A549 (cell line): ENCODE data around the gene ARHGAP22. TPM values are rescaled to one million over a fixed set of nuclear protein-coding genes. Genes with fewer than 3 reads are reported as not detected.

Experiments
- ATAC-seq, 2 experiments: fragments of 200-7000 bp in 1 of 2; fragments of >200 bp in 1 of 2; cut with Nextera tagmentation in 1 of 2; cut with Tn5 transposase in 1 of 2; 3 replicates each; pipeline versions ENCODE4 v1.8.0 to v1.9.1; 2018 to 2020; ENCODE audit warnings: mild to moderate bottlenecking in 1 of 2, moderate library complexity in 1 of 2
- CTCF ChIA-PET: fragments of 300-600 bp; sonication (Branson Sonifier 250); formaldehyde crosslinking; extraction: SDS; loops from one replicate; lab custom pipeline; 2021; ENCODE audit warnings: antibody characterized with exemption, inconsistent platforms; lab: Yijun Ruan, JAX
- POLR2A ChIA-PET: fragments of 350-600 bp; formaldehyde crosslinking; extraction: SDS; loops from one replicate; lab custom pipeline; 2021; ENCODE audit warnings: antibody characterized with exemption, inconsistent platforms; lab: Yijun Ruan, JAX
- DNase-seq, 2 experiments: peaks; one replicate each; pipeline versions ENCODE4 v3.0.0 to v3.0.0-alpha.2; 2011 to 2016; ENCODE audit warnings: low read depth in 1 of 2, low spot score in 1 of 2
- FAIRE-seq: peaks from 2 replicates; lab custom pipeline; 2011; peaks lifted over from hg19 to GRCh38; lab: Jason Lieb, UNC
- H3K27ac ChIP-seq, 2 experiments: fragments of >200 bp; sonication (Bioruptor Twin); formaldehyde crosslinking; 3 replicates each; pipeline ENCODE4 v1.5.1; 2016 to 2017
- H3K4me1 ChIP-seq: fragments of >200 bp; sonication (Bioruptor Twin); formaldehyde crosslinking; 3 replicates; pipeline ENCODE4 v1.6.1; 2016
- H3K4me2 ChIP-seq: fragments of >200 bp; sonication (Bioruptor Twin); formaldehyde crosslinking; 3 replicates; pipeline ENCODE4 v1.6.1; 2016
- H3K4me3 ChIP-seq: fragments of >200 bp; sonication (Bioruptor Twin); formaldehyde crosslinking; 3 replicates; pipeline ENCODE4 v1.5.1; 2016
- H3K9me3 ChIP-seq: fragments of >200 bp; sonication (Bioruptor Twin); formaldehyde crosslinking; 3 replicates; pipeline ENCODE4 v1.6.1; 2016
- BCL3 ChIP-seq: fragments of >200 bp; sonication (Bioruptor Twin); formaldehyde crosslinking; IDR thresholded peaks from 3 replicates; pipeline ENCODE4 v1.6.1; 2016
- BHLHE40 ChIP-seq: IDR thresholded peaks from 2 replicates; pipeline ENCODE4 v1.6.1; 2012; ENCODE audit warnings: low read depth, low read length, inconsistent platforms
- CBX8 ChIP-seq: fragments of 200-600 bp; sonication (generic); IDR thresholded peaks from 2 replicates; pipeline ENCODE4 v1.6.1; 2016
- CEBPB ChIP-seq, 2 experiments: fragments of >200 bp in 1 of 2; sonication (Bioruptor Twin) in 1 of 2; formaldehyde crosslinking in 1 of 2; IDR thresholded peaks; 2 replicates each; pipeline ENCODE4 v1.6.1; 2012 to 2016
- CHD2 ChIP-seq: fragments of 150-350 bp; IDR thresholded peaks from 2 replicates; pipeline ENCODE4 v1.6.1; 2014; ENCODE audit warnings: low read length; ENCODE audit not compliant: partially characterized antibody
- FOSB ChIP-seq: fragments of 250-450 bp; sonication (Bioruptor Pico); IDR thresholded peaks from 2 replicates; pipeline ENCODE4 v1.5.0; 2020; ENCODE audit warnings: mild to moderate bottlenecking, moderate library complexity
- HES2 ChIP-seq: fragments of >200 bp; sonication (Bioruptor Twin); formaldehyde crosslinking; IDR thresholded peaks from 2 replicates; pipeline ENCODE4 v1.6.1; 2016
- HOXB13 ChIP-seq: fragments of 250-450 bp; sonication (Bioruptor Pico); IDR thresholded peaks from 2 replicates; pipeline ENCODE4 v1.5.0; 2020; ENCODE audit warnings: low read depth, mild to moderate bottlenecking, moderate library complexity
- HOXB5 ChIP-seq: fragments of 250-450 bp; sonication (Bioruptor Pico); IDR thresholded peaks from 2 replicates; pipeline ENCODE4 v1.5.0; 2020; ENCODE audit warnings: mild to moderate bottlenecking, moderate library complexity
- NR3C1 ChIP-seq: fragments of >200 bp; sonication (Bioruptor Twin); formaldehyde crosslinking; IDR thresholded peaks from 3 replicates; pipeline ENCODE4 v1.6.1; 2017
- PBX3 ChIP-seq: IDR thresholded peaks from 2 replicates; pipeline ENCODE4 v1.6.1; 2012
- POLR2AphosphoS2 ChIP-seq: conservative IDR thresholded peaks from 2 replicates; pipeline ENCODE4 v1.6.1; 2012; ENCODE audit warnings: low read length, improper control_type of control experiment, inconsistent platforms
- REST ChIP-seq: fragments of 200-600 bp; sonication (generic); IDR thresholded peaks from 2 replicates; pipeline ENCODE4 v1.6.1; 2016; ENCODE audit warnings: antibody characterized with exemption, mild to moderate bottlenecking, moderate library complexity
- USF2 ChIP-seq: fragments of 450-650 bp; IDR thresholded peaks from 2 replicates; pipeline ENCODE4 v1.6.1; 2014; ENCODE audit warnings: antibody characterized with exemption
- ZNF302 ChIP-seq: fragments of 250-450 bp; sonication (Bioruptor Pico); IDR thresholded peaks from 2 replicates; pipeline ENCODE4 v1.9.0; 2021; ENCODE audit warnings: inconsistent platforms, mild to moderate bottlenecking, moderate library complexity
- WGBS: methylation state at CpG from one replicate; pipeline ENCODE4 v1.1.6; 2017; ENCODE audit errors: missing lambda C conversion rate; 5-methylcytosine and 5-hydroxymethylcytosine counted together
- polyA plus RNA-seq, 4 experiments: library from polyadenylated mRNA; depleted of rRNA in 3 of 4; stranded (reverse); fragments of >200 nt; fragmentation: RNase III in 1 of 4; extraction: RNeasy Plus Mini Kit Qiagen cat#74134 plus additional on column Dnase treatment in 1 of 4; gene quantifications; 2 replicates in 3 of 4; 3 replicates in 1 of 4; pipeline ENCODE4 v1.2.3, GENCODE V29; 2011 to 2017

ARHGAP22 gene
- polyA plus RNA-seq, 2 of the 4 experiments (the other 2 are of a cell fraction) = 1.9 to 3.2 TPM

- ATAC-seq (no peak), DNase-seq (no peak), FAIRE-seq (no peak)
- Histone ChIP-seq H3K4me3 (no peak overlapping the region), H3K27ac (no peak overlapping the region), H3K4me1 (no peaks in the 10 kb centered on the region), H3K4me2 (no peak overlapping the region), H3K9me3 (no peaks in the 10 kb centered on the region)
- TF ChIP-seq POLR2AphosphoS2 (no peak), BHLHE40 (no peak), FOSB (no peak), ZNF302 (CRISPR knock-in tag) (no peak), REST (no peak), PBX3 (no peak)
- 85% methylated on average over 2 of the region's 2 CpGs for WGBS
- CTCF ChIA-PET = interaction anchor here (1.6 to 2.4 kb wide), 2 partner anchors 13 to 36 kb away, joined by 4 to 5 read pairs; no protein-coding TSS in a partner anchor
- POLR2A ChIA-PET = no interaction called here
Measured at GRCh38 chr10:48620719-48621118, 15.8 kb upstream of the ARHGAP22 start.

- Histone ChIP-seq H3K4me1 (no peaks in the 10 kb centered on the region), H3K27ac (no peak overlapping the region), H3K4me2 (no peak overlapping the region), H3K4me3 (no peak overlapping the region), H3K9me3 (no peaks in the 10 kb centered on the region)
- ChIA-PET POLR2A (no interaction called here), CTCF (interaction anchor here (5.3 kb wide), 1 partner anchor 40 kb away, joined by 39 read pairs; no protein-coding TSS in a partner anchor)
- FAIRE-seq (no peak), ATAC-seq (no peak), DNase-seq (no peak)
- TF ChIP-seq USF2 = no peak
- TF ChIP-seq HOXB5 (CRISPR knock-in tag) = no peak
- no peak for TF ChIP-seq HES2
- TF ChIP-seq NR3C1 = no peak
- TF ChIP-seq BCL3 = no peak
- no peak for TF ChIP-seq CHD2
- no peak for TF ChIP-seq CBX8
- TF ChIP-seq HOXB13 = no peak
- TF ChIP-seq BHLHE40 = no peak
- no peak for TF ChIP-seq CEBPB (IDR thresholded peaks at IDR 0.05)
- WGBS = 26% methylated on average over 1 of the region's 1 CpG
Measured at GRCh38 chr10:48616436-48616835, 11.6 kb upstream of the ARHGAP22 start.
